Esophagus squamous epithelium (tissue), 5 donors: ENCODE data around the gene CTNS. TPM values are rescaled to one million over a fixed set of nuclear protein-coding genes. Genes with fewer than 3 reads are reported as not detected.
A peak's percentile ranks its signal among the peaks of the same experiment; 100 is the strongest.

Source experiments
- DNase-seq: peaks from one replicate; lab custom pipeline; 2025; lab: John Stamatoyannopoulos, UW
- H3K27ac ChIP-seq, 4 donors: fragments of 200-600 bp; sonication (generic); one replicate each; pipeline ENCODE4 v1.5.1; 2016 to 2019; ENCODE audit warnings: mild to moderate bottlenecking in 1 of 4
- H3K27me3 ChIP-seq, 4 donors: fragments of 200-600 bp; sonication (generic); 1 replicate in 3 of 4; 2 replicates in 1 of 4; pipeline versions ENCODE4 v1.5.1 to v1.6.0; 2017 to 2021; ENCODE audit warnings: antibody characterized with exemption in 1 of 4
- H3K36me3 ChIP-seq, 3 donors: fragments of 200-600 bp; sonication (generic); one replicate each; pipeline ENCODE4 v1.5.1; 2016 to 2019
- H3K4me1 ChIP-seq, 3 donors: fragments of 200-600 bp; sonication (generic); one replicate each; pipeline ENCODE4 v1.5.1; 2017 to 2019
- H3K4me3 ChIP-seq, 4 donors: fragments of 200-600 bp; sonication (generic); 1 replicate in 3 of 4; 2 replicates in 1 of 4; pipeline ENCODE4 v1.5.1; 2016 to 2019; ENCODE audit warnings: mild to moderate bottlenecking in 2 of 4, moderate library complexity in 1 of 4
- H3K9me3 ChIP-seq, 3 donors: fragments of 200-600 bp; sonication (generic); one replicate each; pipeline ENCODE4 v1.5.1; 2016 to 2019
- CTCF ChIP-seq, 6 experiments: fragments of 450-650 bp in 4 of 6; fragments of 200-600 bp in 2 of 6; sonication (generic) in 2 of 6; IDR thresholded peaks; one replicate each; pipeline ENCODE4 v1.5.1; 2016 to 2019; ENCODE audit warnings: antibody characterized with exemption in 6 of 6, mild to moderate bottlenecking in 4 of 6, moderate library complexity in 4 of 6
- POLR2A ChIP-seq, 4 donors: fragments of 450-650 bp; IDR thresholded peaks; one replicate each; pipeline ENCODE4 v1.6.1; 2017; ENCODE audit warnings: antibody characterized with exemption in 4 of 4, mild to moderate bottlenecking in 4 of 4, moderate library complexity in 3 of 4
- WGBS, 2 donors: methylation state at CpG; one replicate each; pipeline ENCODE4 v1.1.5; 2018; 5-methylcytosine and 5-hydroxymethylcytosine counted together
- intact Hi-C: fragments of 100-400 bp; cut with DNase I; formaldehyde crosslinking; loops from one replicate; pipeline ENCODE4 v1.15.0; 2022
- total RNA-seq, 4 donors: library from RNA; depleted of rRNA; stranded (reverse); fragments of >200 nt; gene quantifications; one replicate each; pipeline ENCODE4 v1.1.0, GENCODE V29; 2016
- donor health status: DM: yes; HTN: yes; CAD: no.

CTNS gene
- total RNA-seq, 4 donors from 2014 or later = 5.9 to 14.3 (median 9.8) TPM

GRCh38 chr17:3592216-3592860 is 44.2 kb upstream of the CTNS start:
- TF ChIP-seq CTCF (IDR thresholded peaks at IDR 0.05) (no peak), POLR2A (IDR thresholded peaks at IDR 0.05) (no peak)
- Histone ChIP-seq H3K27ac (no peak overlapping the region), H3K36me3 (peaks cover 0 to 52% (median 19%) of the 10 kb centered on the region in 3 donors), H3K27me3 (peaks cover 0 to 22% (median 0%) of the 10 kb centered on the region in 4 donors), H3K9me3 (no peaks in the 10 kb centered on the region), H3K4me3 (no peak overlapping the region), H3K4me1 (no peaks in the 10 kb centered on the region)
- intact Hi-C loops = no loop called here
- WGBS, 2 donors = 91% methylated on average over 5 of the region's 15 CpGs; no CpG with 5 or more reads in 1 of the 2 donors
- no peak for DNase-seq

DNA sequence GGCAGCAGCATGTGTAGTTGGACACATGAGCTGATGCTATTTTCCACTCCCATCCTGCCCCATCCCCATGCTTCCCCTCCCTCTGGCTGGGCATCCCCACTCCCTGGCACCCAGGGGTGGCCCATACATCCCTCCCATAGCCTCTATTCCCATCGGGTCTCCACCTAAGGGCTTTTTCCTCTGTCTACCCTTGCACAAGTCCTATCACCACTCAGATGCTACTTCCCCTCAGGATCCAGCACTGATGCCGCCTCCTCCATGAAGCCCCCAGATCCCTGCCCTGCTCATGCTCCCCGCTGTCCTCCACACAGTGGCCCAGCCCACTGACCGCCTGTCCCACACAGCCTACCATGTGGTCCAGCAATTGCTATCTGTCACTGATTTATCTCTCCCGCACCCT is 43.2 kb upstream of the CTNS start:
- H3K27ac ChIP-seq = no peak overlapping the region
- H3K4me3 ChIP-seq = no peak overlapping the region
- no peaks in the 10 kb centered on the region for H3K4me1 ChIP-seq
- intact Hi-C loops = no loop called here
- peaks cover 0 to 22% (median 0%) of the 10 kb centered on the region in 4 donors for H3K27me3 ChIP-seq
- no peaks in the 10 kb centered on the region for H3K9me3 ChIP-seq
- WGBS, 2 donors = 94 to 96% methylated on average over 4 to 5 of the region's 5 CpGs
- H3K36me3 ChIP-seq = peaks cover 0 to 41% (median 10%) of the 10 kb centered on the region in 3 donors
- TF ChIP-seq CTCF (IDR thresholded peaks at IDR 0.05) (no peak), POLR2A (IDR thresholded peaks at IDR 0.05) (no peak)
- no peak for DNase-seq

DNA sequence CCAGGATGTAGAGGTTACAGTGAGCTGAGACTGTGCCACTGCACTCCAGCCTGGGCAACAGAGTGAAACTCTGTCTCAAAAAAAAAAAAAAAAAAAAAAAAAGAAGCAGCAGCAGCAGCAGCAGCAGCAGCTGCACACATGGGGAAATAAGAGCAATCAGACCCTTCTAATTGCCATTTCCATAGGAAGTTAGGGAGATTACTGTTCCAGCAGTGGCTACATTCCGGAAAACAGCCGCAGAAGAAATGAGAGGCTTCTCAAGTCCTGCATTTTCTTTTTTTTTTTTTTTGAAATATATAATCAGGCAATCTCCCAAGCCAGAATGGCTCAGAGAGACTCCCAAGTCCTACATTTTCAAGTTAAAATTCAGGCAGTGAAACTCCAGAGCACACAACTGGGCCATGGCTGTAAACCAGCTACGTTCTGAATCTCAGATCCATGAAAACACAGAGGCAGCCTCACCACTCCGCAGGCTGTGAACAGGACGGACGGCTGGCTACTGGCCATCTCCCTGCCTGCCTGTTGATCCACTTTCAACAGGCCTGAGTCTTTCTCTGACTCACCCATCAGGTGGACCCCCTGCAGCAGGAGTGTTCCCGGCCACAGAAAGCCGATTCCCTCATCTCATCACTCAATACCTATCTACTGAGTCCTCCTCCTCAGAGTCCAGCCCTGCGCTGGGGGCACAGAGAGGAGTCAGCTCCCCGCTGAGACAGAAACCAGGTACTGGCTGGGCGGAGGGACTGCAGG is 42.3 kb upstream of the CTNS start:
- TF ChIP-seq CTCF (IDR thresholded peaks at IDR 0.05) (no peak), POLR2A (IDR thresholded peaks at IDR 0.05) (no peak)
- intact Hi-C loops = no loop called here
- H3K4me3 ChIP-seq = no peak overlapping the region
- no peaks in the 10 kb centered on the region for H3K4me1 ChIP-seq
- 69 to 72% methylated on average over 6 to 8 of the region's 11 CpGs for WGBS, 2 donors
- peaks cover 0 to 36% (median 9%) of the 10 kb centered on the region in 3 donors for H3K36me3 ChIP-seq
- H3K27ac ChIP-seq = peak overlapping the region in 2 of 4 donors; percentile 0 to 14
- H3K9me3 ChIP-seq = no peaks in the 10 kb centered on the region
- no peak for DNase-seq
- H3K27me3 ChIP-seq = peaks cover 0 to 23% (median 0%) of the 10 kb centered on the region in 4 donors

- Histone ChIP-seq H3K36me3 (peaks cover 0 to 28% (median 1%) of the 10 kb centered on the region in 3 donors), H3K4me3 (no peak overlapping the region), H3K9me3 (no peaks in the 10 kb centered on the region), H3K27ac (no peak overlapping the region), H3K27me3 (peaks cover 0 to 31% (median 0%) of the 10 kb centered on the region in 4 donors), H3K4me1 (no peaks in the 10 kb centered on the region)
- TF ChIP-seq POLR2A (IDR thresholded peaks at IDR 0.05) = no peak
- TF ChIP-seq CTCF (IDR thresholded peaks at IDR 0.05) = no peak
- intact Hi-C loops = no loop called here
- 87 to 95% methylated on average over 9 to 15 of the region's 15 CpGs for WGBS, 2 donors
- no peak for DNase-seq
Measured at GRCh38 chr17:3594976-3595375, 41.6 kb upstream of the CTNS start.
